ENCODE data around the gene TYK2.

GRCh38 chr19:10403137-10404021 lies 23.0 kb upstream of the TYK2 start, which contains the start of gene CDC37:
- TF ChIP-seq, protein P1, sequence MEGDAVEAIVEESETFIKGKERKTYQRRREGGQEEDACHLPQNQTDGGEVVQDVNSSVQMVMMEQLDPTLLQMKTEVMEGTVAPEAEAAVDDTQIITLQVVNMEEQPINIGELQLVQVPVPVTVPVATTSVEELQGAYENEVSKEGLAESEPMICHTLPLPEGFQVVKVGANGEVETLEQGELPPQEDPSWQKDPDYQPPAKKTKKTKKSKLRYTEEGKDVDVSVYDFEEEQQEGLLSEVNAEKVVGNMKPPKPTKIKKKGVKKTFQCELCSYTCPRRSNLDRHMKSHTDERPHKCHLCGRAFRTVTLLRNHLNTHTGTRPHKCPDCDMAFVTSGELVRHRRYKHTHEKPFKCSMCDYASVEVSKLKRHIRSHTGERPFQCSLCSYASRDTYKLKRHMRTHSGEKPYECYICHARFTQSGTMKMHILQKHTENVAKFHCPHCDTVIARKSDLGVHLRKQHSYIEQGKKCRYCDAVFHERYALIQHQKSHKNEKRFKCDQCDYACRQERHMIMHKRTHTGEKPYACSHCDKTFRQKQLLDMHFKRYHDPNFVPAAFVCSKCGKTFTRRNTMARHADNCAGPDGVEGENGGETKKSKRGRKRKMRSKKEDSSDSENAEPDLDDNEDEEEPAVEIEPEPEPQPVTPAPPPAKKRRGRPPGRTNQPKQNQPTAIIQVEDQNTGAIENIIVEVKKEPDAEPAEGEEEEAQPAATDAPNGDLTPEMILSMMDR (IDR thresholded peaks at IDR 0.05; ENCODE audit: low read depth, low read length): no peak
- TF ChIP-seq EZH2phosphoT487 (IDR thresholded peaks at IDR 0.05; ENCODE audit: low read depth): no peak
